ENCODE results near the gene UPK3BL1. TPM values are rescaled to one million over a fixed set of nuclear protein-coding genes. Genes with fewer than 3 reads are reported as not detected.
"Not testable (repeated sequence)": the region's sequence is repeated elsewhere in the genome, so short reads cannot be mapped to it uniquely, and the experiment has no call there.

The UPK3BL1 gene
- total RNA-seq (10 to 100 TPM in 3 of 5 donors, 1 to 10 TPM in 2; 5.5 to 28.3 (median 20.4) TPM), polyA plus RNA-seq (10 to 100 TPM; 20.2 to 80.7 (median 29.0) TPM)
- long read RNA-seq, donor 1, partial matches to known transcripts = 0 of 2 reads
- long read RNA-seq, donor 1, other reads (novel, unspliced or antisense) = 0 of 2 reads
- long read RNA-seq, donor 2, partial matches to known transcripts = 0 of 2 reads
- long read RNA-seq, donor 2, other reads (novel, unspliced or antisense) = 0 of 2 reads
- long read RNA-seq, donor 3 = 0 reads
- long read RNA-seq, donor 4 = 0 reads
- long read RNA-seq, donor 5 = 0 reads
- long read RNA-seq, donor 6, partial matches to known transcripts = 0 of 1 reads
- long read RNA-seq, donor 6, other reads (novel, unspliced or antisense) = 0 of 1 reads
- long read RNA-seq, donor 7 = 0 reads
- long read RNA-seq, donor 8, partial matches to known transcripts = 0 of 1 reads
- long read RNA-seq, donor 8, other reads (novel, unspliced or antisense) = 0 of 1 reads
- long read RNA-seq, donor 9 = 0 reads
- long read RNA-seq, donor 10 = 0 reads

- H3K4me3 ChIP-seq; DNase-seq; H3K36me3 ChIP-seq; H3K9me3 ChIP-seq; H3K27ac ChIP-seq; H3K4me1 ChIP-seq; intact Hi-C loops (cut with DNase I; ENCODE audit: low total_unique reads); H3K27me3 ChIP-seq: not testable (repeated sequence)
- WGBS, 5 donors = no CpG with 5 or more reads among the region's 9 CpGs
Observed at GRCh38 chr7:102642691-102643090, at the start of gene UPK3BL1. UPK3BL1 (minus strand) TSS chr7:102642791; CDS start chr7:102642741, 50 bp downstream.

DNA sequence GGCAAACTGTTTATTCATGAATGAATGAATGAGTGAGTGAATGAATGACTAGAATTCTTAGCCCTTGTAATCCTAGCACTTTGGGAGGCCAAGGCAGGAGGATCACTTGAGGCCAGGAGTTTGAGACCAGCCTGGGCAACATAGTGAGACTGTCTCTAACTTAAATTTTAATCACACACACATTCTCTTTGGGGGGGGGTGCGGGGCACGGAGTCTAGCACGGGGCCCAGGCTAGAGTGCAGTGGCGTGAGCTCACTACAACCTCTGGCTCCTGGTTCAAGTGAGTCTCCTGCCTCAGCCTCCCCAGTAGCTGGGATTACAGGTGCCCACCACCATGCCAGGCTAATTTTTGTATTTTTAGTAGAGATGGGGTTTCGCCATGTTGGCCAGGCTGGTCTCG, 48.0 kb upstream of the UPK3BL1 start:
- intact Hi-C loops (cut with DNase I; ENCODE audit: low total_unique reads); H3K9me3 ChIP-seq; H3K27me3 ChIP-seq; H3K27ac ChIP-seq; H3K4me3 ChIP-seq; H3K4me1 ChIP-seq; DNase-seq; H3K36me3 ChIP-seq: not testable (repeated sequence)
- WGBS, 5 donors = 87 to 93% (median 89%) methylated on average over 3 to 4 of the region's 6 CpGs; no CpG with 5 or more reads in 1 of the 5 donors

- H3K27me3 ChIP-seq; H3K4me1 ChIP-seq; intact Hi-C loops (cut with DNase I; ENCODE audit: low total_unique reads); H3K9me3 ChIP-seq; H3K36me3 ChIP-seq: not testable (repeated sequence)
- DNase-seq = peak in 1 of 2 donors; percentile 10
- 0 to 13% (median 10%) methylated on average over 2 to 16 of the region's 74 CpGs; no CpG with 5 or more reads in 1 of the 5 donors for WGBS, 5 donors
- peak overlapping the region in 1 of 4 donors; percentile 29 for H3K4me3 ChIP-seq
- H3K27ac ChIP-seq = peak overlapping the region in 1 of 5 donors; percentile 48
Observed at GRCh38 chr7:102689436-102690282, 47.1 kb upstream of the UPK3BL1 start.

- H3K36me3 ChIP-seq; DNase-seq; H3K27ac ChIP-seq; H3K9me3 ChIP-seq; H3K4me3 ChIP-seq; H3K27me3 ChIP-seq; H3K4me1 ChIP-seq; intact Hi-C loops (cut with DNase I; ENCODE audit: low total_unique reads): not testable (repeated sequence)
- no CpG with 5 or more reads among the region's 37 CpGs for WGBS, 5 donors
Observed at GRCh38 chr7:102688299-102689036, 45.9 kb upstream of the UPK3BL1 start.

GRCh38 chr7:102682560-102682959, 40.0 kb upstream of the UPK3BL1 start:
- H3K27me3 ChIP-seq; intact Hi-C loops (cut with DNase I; ENCODE audit: low total_unique reads); DNase-seq; H3K27ac ChIP-seq; H3K4me3 ChIP-seq; H3K9me3 ChIP-seq; H3K4me1 ChIP-seq; H3K36me3 ChIP-seq: not testable (repeated sequence)
- WGBS, 5 donors = no CpG with 5 or more reads among the region's 5 CpGs

DNA sequence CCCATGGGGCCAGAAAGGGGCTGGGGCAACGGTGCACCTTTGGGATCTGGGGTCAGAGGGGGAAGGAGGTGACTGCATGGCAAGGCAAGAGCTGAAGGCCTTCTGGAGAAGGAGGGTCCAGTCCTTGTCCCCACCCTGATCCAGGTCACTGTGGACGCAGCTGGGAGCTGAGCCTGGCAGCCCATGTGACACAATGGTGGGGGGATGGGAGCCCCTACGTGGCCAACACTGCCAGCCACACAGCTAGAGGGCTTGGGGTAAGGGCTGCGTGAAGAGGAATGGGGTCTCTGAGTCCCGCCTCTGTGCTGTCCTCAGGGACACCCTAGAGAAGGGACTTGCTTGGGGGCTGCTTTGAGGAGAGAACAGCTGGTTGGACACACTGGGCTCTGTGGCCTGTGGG, 38.2 kb upstream of the UPK3BL1 start:
- H3K4me1 ChIP-seq; H3K27me3 ChIP-seq; H3K9me3 ChIP-seq; H3K27ac ChIP-seq; intact Hi-C loops (cut with DNase I; ENCODE audit: low total_unique reads); DNase-seq; H3K4me3 ChIP-seq; H3K36me3 ChIP-seq: not testable (repeated sequence)
- no CpG with 5 or more reads among the region's 5 CpGs for WGBS, 5 donors

- intact Hi-C loops (cut with DNase I; ENCODE audit: low total_unique reads); H3K27ac ChIP-seq; H3K9me3 ChIP-seq; H3K4me1 ChIP-seq; H3K27me3 ChIP-seq; H3K4me3 ChIP-seq; H3K36me3 ChIP-seq; DNase-seq: not testable (repeated sequence)
- WGBS, 5 donors = 71 to 88% (median 73%) methylated on average over 1 of the region's 2 CpGs; no CpG with 5 or more reads in 1 of the 5 donors
Observed at GRCh38 chr7:102675545-102675944, 33.0 kb upstream of the UPK3BL1 start.

- H3K9me3 ChIP-seq; DNase-seq; H3K36me3 ChIP-seq; H3K4me3 ChIP-seq; H3K4me1 ChIP-seq; H3K27me3 ChIP-seq; H3K27ac ChIP-seq; intact Hi-C loops (cut with DNase I; ENCODE audit: low total_unique reads): not testable (repeated sequence)
- WGBS, 5 donors = no CpG with 5 or more reads among the region's 9 CpGs
Observed at GRCh38 chr7:102673447-102674067, 31.0 kb upstream of the UPK3BL1 start.

DNA sequence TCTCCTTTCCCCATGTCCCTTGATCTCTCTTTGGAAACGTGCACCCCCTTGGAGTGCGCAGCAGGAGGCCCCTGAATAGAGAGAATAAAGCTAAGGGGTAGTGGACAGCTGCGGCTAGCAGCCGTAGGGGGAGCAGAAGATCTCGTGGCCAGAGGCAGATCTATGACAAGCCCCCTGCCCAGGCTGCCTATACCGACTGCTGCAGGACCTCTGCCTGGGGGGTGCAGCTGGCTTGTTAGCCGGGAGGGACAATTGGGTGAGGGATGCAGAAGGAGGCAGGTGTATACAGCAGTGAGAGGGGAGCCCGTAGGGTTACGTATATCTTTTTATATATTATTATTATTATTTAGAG, 29.3 kb upstream of the UPK3BL1 start:
- H3K36me3 ChIP-seq; H3K9me3 ChIP-seq; DNase-seq; H3K4me1 ChIP-seq; intact Hi-C loops (cut with DNase I; ENCODE audit: low total_unique reads); H3K27me3 ChIP-seq: not testable (repeated sequence)
- WGBS, 5 donors = no CpG with 5 or more reads among the region's 9 CpGs
- H3K27ac ChIP-seq = peak overlapping the region in 2 of 5 donors; percentile 46 to 74
- peak overlapping the region in 1 of 4 donors; percentile 40 for H3K4me3 ChIP-seq

DNA sequence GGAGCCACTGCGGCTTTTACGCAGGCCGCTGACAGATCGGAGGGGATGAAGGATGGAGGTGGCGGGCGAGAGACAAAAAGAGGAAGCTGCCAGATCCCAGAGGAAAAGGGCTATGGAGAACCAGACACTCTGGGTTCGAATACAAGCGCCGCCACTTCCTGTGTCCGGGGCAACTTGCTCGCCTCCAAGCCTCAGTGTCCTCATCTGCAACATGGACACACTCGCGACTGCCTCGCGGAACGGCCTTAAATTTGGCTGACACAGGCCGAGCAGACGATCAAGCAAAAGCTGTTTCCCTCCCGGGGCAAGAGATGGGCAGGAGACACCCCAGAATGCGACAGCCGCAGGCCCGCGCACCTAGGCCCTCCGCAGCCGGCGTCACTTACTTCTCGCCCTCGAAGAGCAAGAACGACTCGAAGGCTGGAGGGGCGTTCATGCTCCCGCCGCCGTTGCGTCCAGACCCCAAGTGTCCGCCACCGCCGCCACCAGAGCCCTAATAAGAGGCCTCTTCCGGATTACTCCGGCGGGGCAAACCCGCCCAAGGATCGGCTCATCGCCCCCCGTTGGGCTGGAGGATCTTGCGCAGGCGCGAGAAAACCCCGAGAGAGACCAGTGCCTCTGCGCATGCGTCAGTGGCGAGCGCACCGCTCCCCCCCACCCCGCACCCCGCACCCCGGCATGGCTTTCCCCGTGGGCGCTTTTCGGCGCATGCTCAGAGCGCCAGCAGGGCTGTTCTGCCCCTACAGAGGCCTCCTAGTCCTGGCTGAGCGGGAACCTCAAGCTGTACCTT, 28.8 kb upstream of the UPK3BL1 start, which contains the start of gene POLR2J2:
TSS of gene POLR2J2 (minus strand) at position 498 of the 790 bp plus-strand sequence. CDS start at position 436, 62 bp downstream.
- Histone ChIP-seq H3K4me3 (peak within 1 kb of the TSS; percentile 37 to 43 (median 42)), H3K27ac (peak within 1 kb of the TSS in 3 of 5 donors; percentile 32 to 74 (median 46))
- H3K4me1 ChIP-seq; H3K36me3 ChIP-seq; H3K27me3 ChIP-seq; H3K9me3 ChIP-seq; intact Hi-C loops (cut with DNase I; ENCODE audit: low total_unique reads): not testable (repeated sequence)
- peak; percentile 25 to 82 for DNase-seq
- WGBS, 5 donors = 0 to 1% (median 0%) methylated on average over 6 to 29 of the region's 63 CpGs; no CpG with 5 or more reads in 2 of the 5 donors

Data from stomach (tissue), 19 donors.